ENCODE data around the gene ING2. TPM values are rescaled to one million over a fixed set of nuclear protein-coding genes. Genes with fewer than 3 reads are reported as not detected.
"Not testable (repeated sequence)": the region's sequence is repeated elsewhere in the genome, so short reads cannot be mapped to it uniquely, and the experiment has no call there.

ING2 gene
- polyA plus RNA-seq, 12 donors, result 14.6 to 32.4 (median 16.6) TPM; not detected in 1

- peak; percentile 11 for DNase-seq
Observed at GRCh38 chr4:183543435-183543834, 38.6 kb downstream of the ING2 start.

- no peak for DNase-seq
Observed at GRCh38 chr4:183544109-183544508, 39.3 kb downstream of the ING2 start.

GRCh38 chr4:183546376-183546775 is 41.5 kb downstream of the ING2 start:
- no peak for DNase-seq

- DNase-seq, result no peak
Observed at GRCh38 chr4:183548306-183548705, 43.4 kb downstream of the ING2 start.

GRCh38 chr4:183550345-183551093 is 45.7 kb downstream of the ING2 start:
- no peak for DNase-seq

- no peak for DNase-seq
Observed at GRCh38 chr4:183552274-183553146, 47.7 kb downstream of the ING2 start.

- not testable (repeated sequence) for DNase-seq
Observed at GRCh38 chr4:183553147-183553478, 48.3 kb downstream of the ING2 start.

GRCh38 chr4:183553601-183554345 is 48.9 kb downstream of the ING2 start:
- DNase-seq, result no peak

GRCh38 chr4:183554346-183554686 is 49.5 kb downstream of the ING2 start:
- no peak for DNase-seq

GRCh38 chr4:183554878-183555585 is 50.2 kb downstream of the ING2 start:
- DNase-seq, result no peak

- no peak for DNase-seq
Observed at GRCh38 chr4:183556947-183557346, 52.1 kb downstream of the ING2 start.

- DNase-seq, result no peak
Observed at GRCh38 chr4:183557611-183558010, 52.8 kb downstream of the ING2 start.

- DNase-seq, result no peak
Observed at GRCh38 chr4:183558873-183559272, 54.0 kb downstream of the ING2 start.

GRCh38 chr4:183561905-183562304 is 57.0 kb downstream of the ING2 start:
- DNase-seq, result no peak

Other genes with a start within 250 kb of the ING2 start
- gene CLDN22, start 184.8 kb upstream of the ING2 start, polyA plus RNA-seq (ENCODE audit: insufficient read length in 12 of 12), result under 1 TPM in 7 of 12 donors, not detected in 5; 0.25 to 0.58 (median 0.42) TPM
- under 1 TPM in 2 of 12 donors, not detected in 10; 0.30 to 0.34 TPM for gene CLDN24, start 182.6 kb upstream of the ING2 start, polyA plus RNA-seq (ENCODE audit: insufficient read length in 12 of 12)
- gene CDKN2AIP, start 60.4 kb upstream of the ING2 start, polyA plus RNA-seq (ENCODE audit: insufficient read length in 12 of 12), result 10 to 100 TPM in 11 of 12 donors, not detected in 1; 15.3 to 21.6 (median 17.5) TPM
- gene RWDD4, start 154.1 kb downstream of the ING2 start, polyA plus RNA-seq (ENCODE audit: insufficient read length in 12 of 12), result 10 to 100 TPM in 11 of 12 donors, not detected in 1; 24.0 to 39.6 (median 35.9) TPM
- 10 to 100 TPM in 11 of 12 donors, not detected in 1; 22.4 to 41.9 (median 32.3) TPM for gene TRAPPC11, start 154.2 kb downstream of the ING2 start, polyA plus RNA-seq (ENCODE audit: insufficient read length in 12 of 12)